BLaER1 (cell line): Measurements from ENCODE around the gene PLEKHH2.
"Not testable (repeated sequence)": the region's sequence is repeated elsewhere in the genome, so short reads cannot be mapped to it uniquely, and the experiment has no call there.

Experiments used
- H3K27ac ChIP-seq: shearing (Covaris generic); formaldehyde crosslinking; 2 replicates; pipeline ENCODE4 v1.8.1; 2022
- H3K27me3 ChIP-seq: shearing (Covaris generic); formaldehyde crosslinking; 2 replicates; pipeline ENCODE4 v1.8.1; 2022
- H3K36me3 ChIP-seq: shearing (Covaris generic); formaldehyde crosslinking; 2 replicates; pipeline ENCODE4 v1.8.1; 2022
- H3K4me1 ChIP-seq: shearing (Covaris generic); formaldehyde crosslinking; 2 replicates; pipeline ENCODE4 v1.8.1; 2022
- H3K4me2 ChIP-seq: shearing (Covaris generic); formaldehyde crosslinking; 2 replicates; pipeline ENCODE4 v1.8.1; 2022
- H3K4me3 ChIP-seq: shearing (Covaris generic); formaldehyde crosslinking; 2 replicates; pipeline ENCODE4 v1.8.1; 2022
- H3K9ac ChIP-seq: shearing (Covaris generic); formaldehyde crosslinking; 2 replicates; pipeline ENCODE4 v1.8.1; 2022
- H3K9me3 ChIP-seq: shearing (Covaris generic); formaldehyde crosslinking; 2 replicates; pipeline ENCODE4 v1.8.1; 2022
- H4K20me1 ChIP-seq: shearing (Covaris generic); formaldehyde crosslinking; 2 replicates; pipeline ENCODE4 v1.8.1; 2022
- Cebpa-rat ChIP-seq: shearing (Covaris generic); IDR thresholded peaks from 2 replicates; pipeline ENCODE4 v1.8.1; 2022

Gene PLEKHH2

GRCh38 chr2:43609290-43609918 is 27.7 kb upstream of the PLEKHH2 start:
- Histone ChIP-seq H3K36me3 (no peaks in the 10 kb centered on the region), H3K27ac (no peak overlapping the region), H3K9me3 (no peaks in the 10 kb centered on the region), H3K27me3 (no peaks in the 10 kb centered on the region), H4K20me1 (no peaks in the 10 kb centered on the region), H3K4me1 (no peaks in the 10 kb centered on the region), H3K9ac (no peak overlapping the region), H3K4me2 (no peak overlapping the region), H3K4me3 (no peak overlapping the region)
- no peak for TF ChIP-seq Cebpa-rat

GRCh38 chr2:43610361-43610760 is 26.7 kb upstream of the PLEKHH2 start:
- peak overlapping the region; percentile 11; the same call in 1 of the 2 replicates for H3K9ac ChIP-seq
- H3K36me3 ChIP-seq, result no peaks in the 10 kb centered on the region
- H3K4me3 ChIP-seq, result no peak overlapping the region
- H3K4me2 ChIP-seq, result no peak overlapping the region
- no peaks in the 10 kb centered on the region for H3K27me3 ChIP-seq
- no peak overlapping the region for H3K27ac ChIP-seq
- H3K4me1 ChIP-seq, result no peaks in the 10 kb centered on the region
- H3K9me3 ChIP-seq, result no peaks in the 10 kb centered on the region
- no peaks in the 10 kb centered on the region for H4K20me1 ChIP-seq
- no peak for TF ChIP-seq Cebpa-rat

- no peaks in the 10 kb centered on the region for H3K9me3 ChIP-seq
- H3K36me3 ChIP-seq, result no peaks in the 10 kb centered on the region
- H3K27me3 ChIP-seq, result no peaks in the 10 kb centered on the region
- TF ChIP-seq Cebpa-rat, result no peak
- H4K20me1 ChIP-seq, result no peaks in the 10 kb centered on the region
- H3K4me1 ChIP-seq, result no peaks in the 10 kb centered on the region
- H3K27ac ChIP-seq, result no peak overlapping the region
- H3K4me2 ChIP-seq, result no peak overlapping the region
- H3K9ac ChIP-seq, result no peak overlapping the region
- H3K4me3 ChIP-seq, result no peak overlapping the region
Measured at GRCh38 chr2:43611987-43612894, 24.8 kb upstream of the PLEKHH2 start.

GRCh38 chr2:43612944-43613343 is 24.1 kb upstream of the PLEKHH2 start:
- Histone ChIP-seq H3K36me3 (no peaks in the 10 kb centered on the region), H3K9ac (no peak overlapping the region), H3K4me3 (no peak overlapping the region), H3K4me2 (no peak overlapping the region), H4K20me1 (no peaks in the 10 kb centered on the region), H3K9me3 (no peaks in the 10 kb centered on the region), H3K4me1 (no peaks in the 10 kb centered on the region), H3K27me3 (no peaks in the 10 kb centered on the region), H3K27ac (no peak overlapping the region)
- TF ChIP-seq Cebpa-rat, result no peak; the same call in 1 of the 2 replicates

DNA sequence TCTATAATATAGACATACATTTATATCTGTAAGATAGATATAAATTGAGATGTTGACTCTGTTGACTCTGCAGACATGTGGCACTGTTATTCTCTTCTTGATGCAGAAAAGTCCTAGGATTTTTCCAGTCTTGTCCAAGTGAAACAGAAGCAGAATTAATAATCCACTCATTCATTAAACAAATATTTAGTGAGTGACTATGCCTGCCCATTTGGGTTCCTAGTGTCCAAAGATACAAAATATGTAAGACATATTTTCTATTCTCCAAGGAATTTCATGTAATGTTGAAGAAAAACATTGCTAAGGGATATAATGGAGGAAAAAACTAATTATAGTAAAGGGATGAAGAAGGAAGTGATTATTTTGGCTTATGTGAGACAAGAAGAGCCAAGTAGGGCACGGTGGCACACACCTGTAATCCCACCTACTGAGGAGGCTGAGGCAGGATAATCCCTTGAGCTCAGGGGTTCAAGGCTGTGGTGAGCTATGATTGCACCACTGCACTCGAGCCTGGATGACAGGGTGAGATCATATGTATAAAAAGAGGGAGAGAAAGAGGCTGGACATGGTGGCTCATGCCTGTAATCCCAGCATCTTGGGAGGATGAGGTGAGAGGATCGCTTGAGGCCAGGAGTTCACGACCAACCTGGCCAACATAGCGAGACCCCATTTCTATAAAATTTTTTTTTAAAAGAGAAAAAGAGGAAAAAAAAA is 19.9 kb upstream of the PLEKHH2 start:
- Histone ChIP-seq H3K9ac (no peak overlapping the region), H3K27me3 (no peaks in the 10 kb centered on the region), H3K36me3 (no peaks in the 10 kb centered on the region), H3K27ac (no peak overlapping the region), H3K4me1 (no peaks in the 10 kb centered on the region), H3K9me3 (no peaks in the 10 kb centered on the region), H3K4me3 (no peak overlapping the region), H4K20me1 (no peaks in the 10 kb centered on the region), H3K4me2 (no peak overlapping the region)
- TF ChIP-seq Cebpa-rat, result no peak

DNA sequence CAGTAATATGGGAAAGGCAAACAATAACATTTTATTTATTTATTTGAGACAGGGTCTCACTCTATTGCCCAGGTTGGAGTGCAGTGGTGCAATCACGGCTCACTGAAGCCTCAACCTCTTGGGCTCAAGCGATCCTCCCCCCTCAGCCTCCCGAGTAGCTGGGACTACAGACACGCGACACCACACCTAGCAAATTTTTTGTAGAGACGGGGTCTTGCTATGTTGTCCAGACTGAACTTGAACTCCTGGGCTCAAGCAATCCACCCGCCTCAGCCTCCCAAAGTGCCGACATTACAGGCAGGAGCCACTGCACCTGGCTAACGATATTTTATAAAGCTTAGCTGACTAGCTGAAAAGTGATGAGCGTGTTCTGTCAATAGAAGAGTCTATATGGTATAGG is 17.5 kb upstream of the PLEKHH2 start:
- H3K9ac ChIP-seq, result no peak overlapping the region
- no peaks in the 10 kb centered on the region for H4K20me1 ChIP-seq
- no peak overlapping the region for H3K4me3 ChIP-seq
- H3K27me3 ChIP-seq, result no peaks in the 10 kb centered on the region
- no peak for TF ChIP-seq Cebpa-rat
- H3K4me2 ChIP-seq, result no peak overlapping the region
- H3K27ac ChIP-seq, result no peak overlapping the region
- H3K4me1 ChIP-seq, result no peaks in the 10 kb centered on the region
- H3K36me3 ChIP-seq, result no peaks in the 10 kb centered on the region
- H3K9me3 ChIP-seq, result no peaks in the 10 kb centered on the region

- no peaks in the 10 kb centered on the region for H3K36me3 ChIP-seq
- no peak for TF ChIP-seq Cebpa-rat
- H3K9ac ChIP-seq, result no peak overlapping the region
- no peaks in the 10 kb centered on the region for H3K9me3 ChIP-seq
- no peak overlapping the region for H3K4me3 ChIP-seq
- no peak overlapping the region for H3K4me2 ChIP-seq
- H4K20me1 ChIP-seq, result no peaks in the 10 kb centered on the region
- no peaks in the 10 kb centered on the region for H3K4me1 ChIP-seq
- H3K27me3 ChIP-seq, result no peaks in the 10 kb centered on the region
- H3K27ac ChIP-seq, result no peak overlapping the region
Measured at GRCh38 chr2:43622931-43623451, 14.1 kb upstream of the PLEKHH2 start.

GRCh38 chr2:43631618-43632317 is 5.3 kb upstream of the PLEKHH2 start:
- peaks cover 19% of the 10 kb centered on the region for H3K4me1 ChIP-seq
- no peak for TF ChIP-seq Cebpa-rat

GRCh38 chr2:43634604-43635306 is 2.3 kb upstream of the PLEKHH2 start:
- Histone ChIP-seq H3K27me3 (peaks cover 19% of the 10 kb centered on the region), H4K20me1 (no peaks in the 10 kb centered on the region), H3K27ac (no peak overlapping the region), H3K36me3 (no peaks in the 10 kb centered on the region), H3K4me2 (peak overlapping the region; percentile 37), H3K9me3 (peaks cover 16% of the 10 kb centered on the region), H3K9ac (no peak overlapping the region), H3K4me1 (peaks cover 28% of the 10 kb centered on the region), H3K4me3 (no peak overlapping the region)
- TF ChIP-seq Cebpa-rat, result no peak

More at GRCh38 chr2:43631618-43632317, 5.3 kb upstream of the PLEKHH2 start:
- H3K27me3 ChIP-seq, result peaks cover 3% of the 10 kb centered on the region; the same call in 1 of the 2 replicates
- H3K9me3 ChIP-seq, result no peaks in the 10 kb centered on the region
- no peak overlapping the region for H3K4me3 ChIP-seq
- no peak overlapping the region for H3K4me2 ChIP-seq
- H4K20me1 ChIP-seq, result no peaks in the 10 kb centered on the region
- no peak overlapping the region for H3K9ac ChIP-seq
- H3K27ac ChIP-seq, result no peak overlapping the region
- no peaks in the 10 kb centered on the region for H3K36me3 ChIP-seq

DNA sequence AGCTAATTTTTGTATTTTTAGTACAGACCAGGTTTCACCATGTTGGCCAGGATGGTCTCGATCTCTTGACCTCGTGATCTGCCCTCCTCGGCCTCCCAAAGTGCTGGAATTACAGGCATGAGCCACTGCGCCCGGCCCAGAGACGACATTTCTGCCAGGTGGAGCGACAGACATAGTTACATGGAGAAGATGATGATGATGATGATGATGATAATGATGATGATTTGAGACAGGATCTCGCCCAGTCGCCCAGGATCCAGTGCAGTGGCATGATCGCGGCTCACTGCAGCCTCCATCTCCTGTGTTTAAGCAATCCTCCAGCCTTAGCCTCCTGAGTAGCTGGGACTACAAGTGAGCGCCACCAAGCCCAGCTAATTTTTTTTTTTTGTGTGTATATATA is 907 bp upstream of the PLEKHH2 start:
- not testable (repeated sequence) for H3K4me2 ChIP-seq
- peaks cover 28% of the 10 kb centered on the region for H3K4me1 ChIP-seq

More for the DNA sequence above, 907 bp upstream of the PLEKHH2 start:
- not testable (repeated sequence) for H3K9ac ChIP-seq, H3K36me3 ChIP-seq, H3K27ac ChIP-seq, H4K20me1 ChIP-seq, H3K4me3 ChIP-seq
- peaks cover 16% of the 10 kb centered on the region for H3K9me3 ChIP-seq
- peaks cover 19% of the 10 kb centered on the region for H3K27me3 ChIP-seq
